Activated CD4-positive, alpha-beta T cell treated with anti-CD3 and anti-CD28 coated beads, Interleukin-2, amount 50 U/mL, for 24 hours (primary cell): ENCODE measurements around the gene GPR137C.
"Not testable (repeated sequence)": the region's sequence is repeated elsewhere in the genome, so short reads cannot be mapped to it uniquely, and the experiment has no call there.

Experiments
- DNase-seq, 2 donors: peaks; one replicate each; pipeline ENCODE4 v3.0.0-alpha.2; 2020; ENCODE audit warnings: low read depth in 1 of 2, low spot score in 1 of 2

The GPR137C gene

GRCh38 chr14:52558688-52559087 lies 6.1 kb downstream of the GPR137C start:
- DNase-seq: no peak

GRCh38 chr14:52563120-52563519 lies 10.5 kb downstream of the GPR137C start:
- no peak for DNase-seq

DNA sequence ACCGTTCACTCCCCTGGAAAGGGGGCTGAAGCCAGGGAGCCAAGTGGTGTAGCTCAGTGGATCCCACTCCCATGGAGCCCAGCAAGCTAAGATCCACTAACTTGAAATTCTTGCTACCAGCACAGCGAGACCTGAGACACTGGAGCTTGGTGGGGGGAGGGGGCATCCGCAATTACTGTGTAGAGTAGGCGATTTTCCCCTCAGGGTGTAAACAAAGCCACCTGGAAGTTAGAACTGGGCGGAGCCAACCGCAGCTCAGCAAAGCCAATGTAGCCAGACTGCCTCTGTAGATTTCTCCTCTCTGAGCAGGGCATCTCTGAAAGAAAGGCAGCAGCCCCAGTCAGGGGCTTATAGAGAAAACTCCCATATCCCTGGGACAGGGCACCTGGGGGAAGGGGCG lies 15.8 kb downstream of the GPR137C start:
- DNase-seq: not testable (repeated sequence)

- no peak for DNase-seq
Observed at GRCh38 chr14:52575858-52576257, 23.2 kb downstream of the GPR137C start.

DNA sequence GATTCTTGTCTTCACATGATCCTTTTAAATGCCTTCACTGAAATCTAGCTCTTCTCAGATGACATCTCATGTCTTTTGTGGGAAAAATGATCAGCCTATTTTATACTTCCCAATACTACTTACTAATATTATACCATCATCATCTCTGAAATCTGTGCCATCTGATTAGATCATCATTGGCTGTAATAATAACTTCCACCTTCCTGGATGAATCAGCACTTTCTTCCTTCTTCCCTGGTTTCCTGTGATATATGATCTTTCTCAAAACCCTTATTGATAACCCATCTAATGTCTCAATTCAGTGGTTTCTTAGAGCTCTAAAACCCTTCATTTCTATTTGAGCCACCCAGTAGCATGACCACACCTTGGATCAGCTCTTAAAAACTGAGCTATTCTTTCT lies 30.9 kb downstream of the GPR137C start:
- DNase-seq: no peak

DNA sequence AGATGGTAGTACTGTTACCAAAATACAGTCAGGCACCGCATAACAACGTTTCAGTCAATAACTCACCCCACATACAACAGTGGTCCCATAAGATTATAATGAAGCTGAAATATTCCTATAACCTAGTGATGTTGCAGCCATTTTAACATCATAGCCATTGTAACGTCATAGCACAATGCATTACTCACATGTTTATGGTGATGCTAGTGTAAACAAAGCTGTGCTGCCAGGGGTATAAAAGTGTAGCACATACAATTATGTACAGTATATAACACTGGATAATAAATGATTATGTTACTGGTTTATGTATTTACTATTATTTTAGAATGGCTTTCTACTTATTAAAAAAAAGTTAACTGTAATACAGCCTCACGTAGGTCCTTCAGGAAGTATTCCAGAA lies 37.0 kb downstream of the GPR137C start:
- no peak for DNase-seq

DNA sequence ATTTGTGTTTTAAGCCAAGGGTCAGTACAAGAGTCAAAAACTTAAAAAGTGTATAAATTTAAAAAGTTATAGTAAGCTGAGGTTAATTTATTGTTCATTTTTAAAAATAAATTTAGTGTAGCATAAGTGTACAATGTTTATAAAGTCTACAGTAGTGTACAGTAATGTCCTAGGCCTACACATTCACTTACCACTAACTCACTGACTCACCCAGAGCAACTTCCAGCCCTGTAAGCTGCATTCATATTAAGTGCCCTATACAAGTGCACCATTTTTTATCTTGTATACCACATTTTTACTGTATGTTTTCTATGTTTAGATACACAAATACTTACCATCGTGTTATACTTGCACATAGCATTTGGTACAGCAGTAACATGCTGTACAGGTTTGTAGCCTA lies 37.7 kb downstream of the GPR137C start:
- DNase-seq: no peak

- DNase-seq: no peak
Observed at GRCh38 chr14:52596320-52596719, 43.7 kb downstream of the GPR137C start.

GRCh38 chr14:52596861-52597260 lies 44.2 kb downstream of the GPR137C start:
- no peak for DNase-seq

DNA sequence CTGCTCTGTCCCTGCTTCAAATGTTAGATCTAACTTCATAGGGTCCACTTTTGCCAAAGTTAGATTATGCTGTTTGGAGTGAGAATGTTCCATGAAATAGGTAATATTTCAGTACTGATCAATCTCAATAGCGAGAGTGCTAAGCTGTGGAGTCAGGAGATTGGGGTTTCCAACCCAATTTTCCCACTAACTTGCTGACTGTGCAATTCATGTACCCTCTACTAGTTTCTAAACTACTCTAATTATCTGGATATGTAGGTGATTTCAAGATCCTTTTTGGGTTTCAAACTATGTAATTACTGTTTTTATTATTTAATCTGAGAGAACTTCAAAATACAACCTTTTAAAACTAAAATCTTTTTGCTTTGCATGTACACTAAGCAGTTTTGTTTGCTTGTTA lies 45.9 kb downstream of the GPR137C start:
- no peak for DNase-seq

- no peak for DNase-seq
Observed at GRCh38 chr14:52599974-52600373, 47.3 kb downstream of the GPR137C start.

GRCh38 chr14:52602131-52602530 lies 49.5 kb downstream of the GPR137C start:
- no peak for DNase-seq

- DNase-seq: no peak
Observed at GRCh38 chr14:52607061-52607460, 54.4 kb downstream of the GPR137C start.

GRCh38 chr14:52609445-52610044 lies 56.9 kb downstream of the GPR137C start:
- DNase-seq: no peak

- DNase-seq: no peak
Observed at GRCh38 chr14:52610187-52610586, 57.6 kb downstream of the GPR137C start.

DNA sequence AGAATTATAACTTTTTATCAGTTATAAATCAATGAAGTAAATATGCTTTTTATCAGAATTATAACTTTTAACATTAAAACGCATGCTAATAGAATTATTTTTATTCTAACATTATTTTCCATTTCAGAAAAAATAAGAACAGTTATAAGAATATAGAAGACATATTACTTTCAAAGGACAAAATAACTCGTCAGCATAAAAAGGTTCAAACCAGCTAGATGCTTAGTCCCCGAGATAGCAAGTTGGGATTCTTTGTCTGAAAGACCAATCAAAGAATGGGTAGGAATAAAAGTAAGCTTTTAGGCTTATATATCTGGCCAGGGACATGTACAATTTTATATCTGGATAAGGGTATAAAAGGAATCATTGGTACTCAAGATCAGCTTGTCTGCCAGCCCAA lies 66.0 kb downstream of the GPR137C start:
- DNase-seq: no peak

DNA sequence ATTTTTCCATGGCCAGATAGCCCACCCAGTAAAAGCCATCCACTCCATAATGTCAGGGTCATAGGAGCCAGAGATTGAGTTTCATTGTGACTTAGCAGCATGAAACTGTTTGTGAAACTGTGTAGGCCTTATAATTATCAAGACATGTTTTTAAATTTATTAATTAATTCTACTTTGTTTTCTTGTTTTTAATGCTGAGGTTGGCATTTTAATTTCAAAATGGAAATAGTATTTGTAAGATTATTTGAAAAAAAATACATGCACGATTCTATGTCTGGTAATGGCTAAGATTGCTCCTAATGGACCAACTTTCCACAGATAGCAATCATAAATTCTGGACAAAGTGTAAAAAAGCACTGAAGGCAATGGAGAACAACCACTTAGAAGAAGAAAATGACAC lies 67.1 kb downstream of the GPR137C start:
- DNase-seq: no peak

DNA sequence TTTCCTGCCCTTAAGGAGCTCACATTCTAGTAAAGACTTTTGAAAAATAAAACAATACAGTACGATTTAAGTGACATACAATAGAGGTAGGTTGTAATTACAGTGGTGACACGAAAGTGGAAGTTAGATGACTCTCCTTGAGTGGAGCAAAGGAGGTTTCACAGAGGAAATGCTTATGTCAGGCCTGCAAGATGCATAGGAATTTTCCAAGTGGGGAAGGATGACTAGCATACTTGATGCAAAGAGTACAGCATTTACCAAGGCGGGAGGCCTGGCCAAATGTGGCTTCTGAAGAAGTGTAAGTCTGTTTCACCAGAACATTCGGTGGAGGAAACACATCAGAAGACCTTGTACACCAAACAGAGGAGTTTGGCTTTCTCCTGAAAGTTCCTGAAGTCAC lies 87.5 kb downstream of the GPR137C start:
- DNase-seq: peak in 1 of 2 donors; percentile 13

GRCh38 chr14:52641745-52642144 lies 89.1 kb downstream of the GPR137C start:
- DNase-seq: no peak

DNA sequence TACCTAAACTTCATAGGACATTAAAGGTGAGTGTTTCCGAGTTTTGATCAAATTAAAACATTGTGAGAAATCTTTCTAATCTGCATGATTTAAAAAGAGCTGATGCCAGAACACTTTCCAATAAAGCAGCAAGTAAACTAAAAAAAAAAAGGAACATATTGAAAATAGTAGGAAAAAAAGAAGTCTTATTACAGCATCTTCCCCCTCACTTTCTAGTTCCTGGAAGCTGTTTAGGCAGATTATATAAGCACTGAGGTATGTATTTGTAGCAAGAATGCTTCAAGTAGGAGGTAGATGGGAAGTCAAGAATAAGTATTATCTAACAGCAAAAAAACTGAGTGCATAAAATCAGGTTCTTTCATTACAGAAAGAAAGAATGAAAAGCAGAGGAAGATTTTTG lies 96.9 kb downstream of the GPR137C start:
- DNase-seq: no peak

- no peak for DNase-seq
Observed at GRCh38 chr14:52650774-52651173, 98.1 kb downstream of the GPR137C start.

GRCh38 chr14:52656905-52657304 lies 104.3 kb downstream of the GPR137C start:
- DNase-seq: no peak

- no peak for DNase-seq
Observed at GRCh38 chr14:52660325-52660724, 107.7 kb downstream of the GPR137C start.

GRCh38 chr14:52660832-52661231 lies 108.2 kb downstream of the GPR137C start:
- DNase-seq: no peak
